GM19043 (cell line): ENCODE measurements around the gene CNTN1.

Experiments
- ATAC-seq: cut with Tn5 transposase; IDR thresholded peaks from one replicate; pipeline ENCODE4 v1.9.1; 2021; ENCODE audit warnings: low read depth; ENCODE audit not compliant: unreplicated experiment

Gene CNTN1

DNA sequence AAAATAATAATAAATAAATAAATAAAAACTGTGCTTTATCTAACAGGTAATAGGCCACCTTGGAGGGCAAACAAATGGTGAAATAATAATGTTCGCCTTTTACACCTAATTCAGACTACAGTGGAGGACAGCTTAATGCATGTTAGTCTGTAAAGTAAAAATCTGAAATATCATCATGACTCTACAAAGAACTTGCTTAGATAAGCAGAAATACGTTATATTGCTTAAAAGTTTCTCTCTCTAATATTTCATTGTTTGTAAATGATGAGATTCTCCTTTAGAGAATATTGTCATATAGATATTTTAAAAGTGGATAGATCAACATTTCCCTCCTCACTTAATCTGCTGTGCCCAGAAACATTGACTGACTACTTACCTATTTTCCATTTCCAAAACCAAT lies 397.2 kb downstream of the CNTN1 start:
- no peak for ATAC-seq

DNA sequence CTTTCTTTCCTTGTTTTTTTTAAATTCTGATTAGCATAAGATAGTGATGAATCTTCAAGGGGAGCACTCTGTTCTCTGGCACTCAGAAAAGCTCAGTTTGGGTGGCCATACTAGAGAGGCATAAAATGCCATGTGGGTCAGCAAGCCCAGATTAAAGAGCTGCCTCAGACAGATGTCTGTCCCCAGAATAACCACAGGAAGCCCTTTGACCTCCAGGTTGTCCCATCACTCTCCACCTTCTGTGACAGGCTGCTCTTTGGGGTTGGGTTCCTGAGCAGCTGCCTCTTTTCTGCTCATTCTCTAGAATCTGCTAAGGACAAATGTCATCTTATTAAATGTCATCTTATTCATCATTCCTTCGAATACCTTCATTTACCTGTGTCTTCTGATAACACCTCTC lies 399.9 kb downstream of the CNTN1 start:
- ATAC-seq, result no peak

DNA sequence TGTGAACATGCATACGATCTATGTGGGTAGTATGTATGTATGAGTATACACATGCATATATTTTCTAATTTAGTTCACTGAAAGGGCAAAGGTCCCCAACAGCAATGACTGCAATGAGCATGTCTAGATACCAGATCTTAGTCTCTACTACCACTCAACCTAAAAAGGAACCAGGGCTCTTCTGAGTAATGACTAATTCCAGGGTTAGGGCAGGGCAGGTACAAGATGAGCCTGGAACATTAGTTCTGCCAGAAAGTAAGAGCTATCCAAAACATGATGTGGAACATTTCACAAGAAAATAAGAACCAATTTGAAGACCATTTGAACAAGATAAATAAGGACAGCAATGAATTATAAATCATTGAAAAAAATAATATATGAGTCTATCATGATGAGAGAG lies 404.6 kb downstream of the CNTN1 start:
- no peak for ATAC-seq

DNA sequence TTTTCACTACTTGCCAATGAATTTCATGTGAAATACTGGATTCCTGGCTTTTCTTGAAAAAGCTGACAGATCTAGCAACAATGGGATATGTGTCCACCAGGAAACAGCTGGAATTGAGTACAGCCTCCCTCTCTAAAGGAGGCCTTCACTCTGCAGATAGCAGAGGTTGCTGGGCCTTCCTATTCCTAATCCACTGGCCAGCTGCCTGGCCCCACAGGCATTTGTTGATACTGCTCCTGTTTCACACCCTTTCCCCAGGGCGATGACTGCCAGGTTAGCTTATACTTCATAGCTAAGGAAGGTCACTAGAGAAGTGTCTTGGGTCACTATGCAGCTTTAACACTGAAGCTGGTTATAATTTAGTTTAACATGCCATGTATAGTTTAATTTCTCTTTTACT lies 408.3 kb downstream of the CNTN1 start:
- no peak for ATAC-seq

DNA sequence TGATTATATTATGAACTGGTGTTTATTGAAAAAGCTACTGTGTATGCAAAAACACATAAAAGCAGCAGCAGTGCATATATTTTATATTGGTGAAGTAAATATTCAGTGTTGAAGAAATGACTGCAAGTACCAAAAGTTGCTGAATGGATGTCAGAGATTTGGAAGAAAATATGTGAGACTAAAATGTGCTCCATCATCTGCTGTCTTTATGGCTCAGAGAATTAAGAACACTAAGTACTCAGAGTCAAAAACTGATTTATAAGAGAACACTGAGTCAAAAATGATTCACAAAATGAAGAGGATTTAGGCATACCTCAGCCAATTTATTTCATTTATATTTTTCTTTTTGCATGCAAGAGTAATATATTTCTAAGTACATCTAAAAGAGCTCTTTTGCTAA lies 409.6 kb downstream of the CNTN1 start:
- ATAC-seq, result no peak

DNA sequence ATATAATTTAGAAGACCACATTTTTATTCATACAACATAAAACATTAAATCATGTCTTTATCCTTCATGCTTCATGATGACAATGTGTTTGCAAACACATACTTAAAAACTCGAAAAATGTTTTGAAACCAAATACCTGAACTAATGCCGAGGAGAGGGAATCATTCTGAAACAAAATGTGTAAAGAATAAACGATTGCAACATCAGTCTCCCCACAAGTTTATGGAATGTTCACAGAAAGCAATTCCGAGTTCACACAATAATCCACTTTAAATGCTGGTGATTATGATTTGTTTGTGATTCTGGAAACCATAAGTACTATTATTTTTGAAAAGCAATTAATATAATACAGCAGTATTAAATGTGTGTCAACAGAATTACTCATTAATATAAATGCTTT lies 411.4 kb downstream of the CNTN1 start:
- ATAC-seq, result no peak

DNA sequence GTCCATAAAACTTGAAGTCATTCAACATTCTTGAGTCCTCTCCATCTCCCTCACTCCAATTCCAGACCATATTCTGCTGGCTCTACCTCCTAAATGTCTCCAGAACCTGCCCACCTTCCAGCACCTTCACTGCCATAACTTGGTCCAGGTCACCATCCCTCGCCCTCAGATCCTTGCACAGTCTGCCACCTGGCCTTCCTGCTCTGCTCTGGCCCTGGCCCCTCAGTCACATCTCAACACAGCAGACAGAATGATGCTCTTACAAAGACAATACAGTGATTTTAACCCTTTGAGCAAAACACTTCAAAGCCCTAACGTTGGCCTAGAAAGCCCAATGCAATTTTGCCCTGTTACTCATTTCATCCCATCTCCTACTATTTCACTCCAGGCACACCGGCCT lies 414.1 kb downstream of the CNTN1 start:
- no peak for ATAC-seq

DNA sequence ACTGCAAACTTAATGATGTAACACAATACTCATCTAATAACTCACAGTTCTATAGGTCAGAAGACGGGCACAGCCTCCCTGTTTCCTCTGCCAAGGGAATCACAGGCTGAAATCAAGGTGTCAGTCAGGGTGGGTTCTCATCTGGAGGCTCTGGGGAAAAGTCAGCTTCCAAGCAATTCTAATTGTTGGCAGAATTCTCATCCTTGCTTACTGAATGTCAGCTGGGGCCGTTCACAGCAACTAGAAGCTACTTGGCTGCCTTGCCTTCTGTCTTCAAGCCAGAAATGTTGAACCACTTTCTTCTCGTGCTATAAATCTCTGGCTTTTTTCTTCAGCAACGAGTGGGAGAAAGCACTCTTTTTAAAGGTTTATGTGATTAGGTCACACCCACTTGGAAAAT lies 415.8 kb downstream of the CNTN1 start:
- ATAC-seq, result no peak

DNA sequence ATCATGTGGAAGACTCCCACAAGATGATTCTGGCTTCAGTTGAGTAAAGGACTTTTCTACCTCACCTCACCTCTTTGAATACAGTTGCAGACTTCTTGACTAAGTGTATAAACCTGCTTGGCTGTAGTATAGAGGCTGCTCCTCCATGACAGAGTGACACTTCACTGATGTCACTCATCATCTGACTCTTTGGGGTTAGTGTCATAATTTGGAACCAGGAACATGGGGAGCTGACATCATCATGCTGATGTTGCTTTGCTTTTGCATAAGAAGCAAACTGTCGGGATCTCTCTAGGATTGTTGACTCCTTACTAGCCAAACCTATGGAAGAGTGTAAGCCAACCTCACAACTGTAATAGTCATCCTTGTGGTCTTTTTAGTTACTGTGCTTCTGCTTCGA lies 420.7 kb downstream of the CNTN1 start:
- ATAC-seq, result no peak

DNA sequence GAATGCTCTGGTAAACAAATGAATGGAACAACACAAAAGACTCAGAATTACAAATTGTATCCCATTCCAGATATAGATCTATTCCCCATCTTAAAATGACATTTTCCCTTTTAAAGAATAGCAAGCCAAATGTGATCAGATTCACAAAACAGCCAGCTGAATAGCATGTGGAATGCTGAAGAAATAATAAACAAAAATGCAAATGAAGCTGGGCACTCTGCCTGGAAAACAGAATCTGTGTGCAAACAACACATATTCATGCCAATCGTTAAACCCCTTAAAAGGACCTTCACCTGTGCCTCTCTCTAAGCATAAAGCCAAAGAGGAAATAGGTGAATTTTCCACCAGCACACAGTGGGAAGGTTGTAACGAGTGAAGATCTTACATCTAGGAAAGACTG lies 428.0 kb downstream of the CNTN1 start:
- ATAC-seq, result no peak

DNA sequence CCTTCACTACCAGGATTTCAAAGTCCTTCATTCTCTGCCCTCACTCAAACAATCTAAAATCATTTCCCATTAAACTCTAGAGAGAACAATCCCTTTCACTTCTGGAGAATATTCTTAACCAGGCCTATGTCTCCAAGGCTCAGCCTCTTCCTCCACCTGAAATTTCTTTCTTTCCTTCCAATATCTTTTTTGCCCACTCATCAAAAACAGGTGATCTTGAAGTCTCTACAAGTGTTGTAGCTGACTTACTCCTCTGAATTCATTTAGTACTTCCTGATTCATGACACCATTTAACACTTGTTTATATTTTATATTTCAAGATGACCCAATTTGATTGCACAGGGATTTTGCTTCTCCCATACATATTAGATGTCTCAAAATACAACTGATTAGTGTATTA lies 429.1 kb downstream of the CNTN1 start:
- ATAC-seq, result no peak
